GM19324 (cell line): ENCODE measurements around the gene ZFX.

ENCODE experiments used
- ATAC-seq: cut with Tn5 transposase; IDR thresholded peaks from one replicate; pipeline ENCODE4 v1.9.1; 2021; ENCODE audit warnings: mild to moderate bottlenecking, moderate library complexity; ENCODE audit not compliant: unreplicated experiment, low FRiP score

ZFX gene

GRCh38 chrX:24198101-24198500, 48.6 kb downstream of the ZFX start:
- ATAC-seq = no peak

- no peak for ATAC-seq
Observed at GRCh38 chrX:24200133-24200532, 50.6 kb downstream of the ZFX start.

- ATAC-seq = no peak
Observed at GRCh38 chrX:24201216-24201615, 51.7 kb downstream of the ZFX start.

GRCh38 chrX:24202465-24203031, 53.0 kb downstream of the ZFX start:
- no peak for ATAC-seq

GRCh38 chrX:24203072-24203808, 53.7 kb downstream of the ZFX start:
- no peak for ATAC-seq

GRCh38 chrX:24204331-24204730, 54.8 kb downstream of the ZFX start:
- no peak for ATAC-seq

GRCh38 chrX:24204958-24205357, 55.4 kb downstream of the ZFX start:
- no peak for ATAC-seq

GRCh38 chrX:24207826-24208225, 58.3 kb downstream of the ZFX start:
- ATAC-seq = no peak

GRCh38 chrX:24208496-24209240, 59.1 kb downstream of the ZFX start:
- no peak for ATAC-seq

GRCh38 chrX:24210190-24210589, 60.7 kb downstream of the ZFX start:
- ATAC-seq = no peak

GRCh38 chrX:24214568-24214967, 65.0 kb downstream of the ZFX start:
- no peak for ATAC-seq

GRCh38 chrX:24215272-24215671, 65.7 kb downstream of the ZFX start:
- no peak for ATAC-seq

GRCh38 chrX:24216037-24216436, 66.5 kb downstream of the ZFX start:
- no peak for ATAC-seq

- ATAC-seq = no peak
Observed at GRCh38 chrX:24216827-24217226, 67.3 kb downstream of the ZFX start.

- no peak for ATAC-seq
Observed at GRCh38 chrX:24219320-24219719, 69.8 kb downstream of the ZFX start.

- no peak for ATAC-seq
Observed at GRCh38 chrX:24221872-24222271, 72.3 kb downstream of the ZFX start.

- no peak for ATAC-seq
Observed at GRCh38 chrX:24225265-24225664, 75.7 kb downstream of the ZFX start.

GRCh38 chrX:24226176-24226575, 76.6 kb downstream of the ZFX start:
- ATAC-seq = no peak

GRCh38 chrX:24228596-24228995, 79.1 kb downstream of the ZFX start:
- ATAC-seq = no peak

GRCh38 chrX:24229400-24229879, 79.9 kb downstream of the ZFX start:
- no peak for ATAC-seq

- no peak for ATAC-seq
Observed at GRCh38 chrX:24229976-24230375, 80.4 kb downstream of the ZFX start.

GRCh38 chrX:24231131-24231540, 81.6 kb downstream of the ZFX start:
- no peak for ATAC-seq
